Naive thymus-derived CD8-positive, alpha-beta T cell (primary cell): ENCODE measurements around the gene DENND1B. TPM values are rescaled to one million over a fixed set of nuclear protein-coding genes. Genes with fewer than 3 reads are reported as not detected.

Experiments used
- ATAC-seq, 2 donors: fragments of 150-1000 bp; cut with Tn5 transposase in 1 of 2; sonication (Bioruptor Pico), chemical (Tn5 transposase) in 1 of 2; 1 replicate in 1 of 2; 2 replicates in 1 of 2; pipeline ENCODE4 v1.10.0; 2021; ENCODE audit warnings: mild to moderate bottlenecking in 2 of 2, moderate library complexity in 2 of 2
- POLR2A ChIA-PET: fragments of 350-600 bp; sonication (Branson Sonifier 250); formaldehyde crosslinking; loops from one replicate; lab custom pipeline; 2021; ENCODE audit warnings: antibody characterized with exemption; lab: Charles Lee
- DNase-seq, 10 donors: peaks; one replicate each; pipeline versions ENCODE4 v3.0.0 to v3.0.0-alpha.2; 2020 to 2022
- H3K27ac Mint-ChIP-seq, 10 donors: one replicate each; pipeline ENCODE4 v1.8.0; 2020 to 2022; ENCODE audit warnings: mild to moderate bottlenecking in 10 of 10, mixed read lengths in 10 of 10, moderate library complexity in 4 of 10, inconsistent platforms in 1 of 10
- H3K27me3 Mint-ChIP-seq, 5 donors: one replicate each; pipeline ENCODE4 v1.8.0; 2021 to 2022; ENCODE audit warnings: mixed read lengths in 5 of 5
- H3K36me3 Mint-ChIP-seq, 3 donors: one replicate each; pipeline ENCODE4 v1.8.0; 2020 to 2022; ENCODE audit warnings: mixed read lengths in 3 of 3, mild to moderate bottlenecking in 2 of 3, inconsistent platforms in 1 of 3
- H3K4me1 Mint-ChIP-seq, 4 donors: one replicate each; pipeline ENCODE4 v1.8.0; 2021 to 2022; ENCODE audit warnings: mixed read lengths in 4 of 4
- H3K4me3 Mint-ChIP-seq, 10 donors: one replicate each; pipeline ENCODE4 v1.8.0; 2020 to 2022; ENCODE audit warnings: mild to moderate bottlenecking in 10 of 10, mixed read lengths in 10 of 10, moderate library complexity in 6 of 10, inconsistent platforms in 1 of 10
- H3K9me3 Mint-ChIP-seq, 9 donors: one replicate each; pipeline ENCODE4 v1.8.0; 2020 to 2022; ENCODE audit warnings: mixed read lengths in 9 of 9, mild to moderate bottlenecking in 3 of 9, inconsistent platforms in 1 of 9, moderate library complexity in 1 of 9
- polyA plus RNA-seq, 3 donors: library from polyadenylated mRNA; unstranded; fragments of 300-500 nt; fragmentation: Illumina TruSeq; gene quantifications; one replicate each; pipeline ENCODE4 v1.2.3, GENCODE V29; 2021
- total RNA-seq, 8 experiments: library from RNA in 2 of 8; stranded (reverse) in 2 of 8; gene quantifications; one replicate each; pipeline ENCODE4 v1.2.3 and lab custom pipeline; 2021 to 2026

DENND1B gene
- total and polyA plus RNA-seq, 5 experiments from 2014 or later: 5.5 to 14.0 (median 9.4) TPM

DNA sequence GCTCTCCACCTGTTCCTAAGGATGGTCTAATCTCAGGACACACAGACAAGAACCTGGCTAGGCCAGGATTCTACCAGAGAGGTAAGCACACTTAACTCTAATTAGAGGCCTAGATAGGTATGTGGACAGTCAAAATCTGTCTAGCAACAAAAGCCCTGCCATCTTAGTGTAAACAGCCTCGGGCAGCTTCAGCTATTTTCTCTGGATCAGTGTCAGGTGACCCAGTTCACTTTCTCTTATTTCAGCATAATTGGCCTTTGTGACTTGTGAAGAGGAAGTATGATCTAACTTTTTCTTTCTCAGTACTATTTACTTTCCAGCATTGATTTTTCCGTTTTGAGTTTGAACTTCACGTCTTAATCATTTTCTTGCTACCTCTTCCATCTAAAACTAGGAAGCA, 289.5 kb downstream of the DENND1B start:
- Mint-ChIP-seq H3K4me3 (no peak overlapping the region), H3K9me3 (peaks cover 0 to 9% (median 0%) of the 10 kb centered on the region in 9 donors), H3K36me3 (peaks cover 0 to 8% (median 0%) of the 10 kb centered on the region in 3 donors), H3K4me1 (peaks cover 4 to 14% (median 13%) of the 10 kb centered on the region in 4 donors), H3K27me3 (peaks cover 1 to 9% (median 5%) of the 10 kb centered on the region in 5 donors), H3K27ac (no peak overlapping the region)
- DNase-seq (no peak), ATAC-seq (no peak)
- POLR2A ChIA-PET: no interaction called here

DNA sequence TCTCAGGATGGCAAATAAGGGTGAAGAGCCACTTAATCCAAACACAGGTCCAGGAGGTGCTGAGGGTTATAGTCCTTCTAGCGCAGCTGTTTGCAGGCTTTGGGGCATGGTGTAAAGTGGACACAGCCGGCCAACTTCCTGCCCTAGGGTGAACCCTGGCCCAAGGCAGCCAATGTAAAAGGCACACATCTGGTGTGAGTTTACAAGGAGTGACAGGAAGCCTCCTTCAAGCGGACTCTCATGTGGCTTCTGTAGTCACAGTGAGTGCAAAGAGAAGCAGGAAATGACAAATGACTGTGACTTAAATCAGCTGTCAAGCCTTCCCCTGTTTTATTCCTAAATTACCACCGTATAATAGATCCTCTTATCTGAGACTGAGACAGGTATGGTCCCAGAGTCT, 294.2 kb downstream of the DENND1B start:
- peak overlapping the region in 6 of 10 donors; percentile 9 to 76 (median 40) for H3K27ac Mint-ChIP-seq
- POLR2A ChIA-PET: no interaction called here
- H3K4me1 Mint-ChIP-seq: peaks cover 4 to 20% (median 17%) of the 10 kb centered on the region in 4 donors
- ATAC-seq: peak; percentile 76 to 83
- DNase-seq: peak in 5 of 10 donors; percentile 4 to 42 (median 28)
- no peaks in the 10 kb centered on the region for H3K36me3 Mint-ChIP-seq
- peaks cover 0 to 7% (median 0%) of the 10 kb centered on the region in 5 donors for H3K27me3 Mint-ChIP-seq
- H3K4me3 Mint-ChIP-seq: peak overlapping the region in 7 of 10 donors; percentile 29 to 72 (median 67)
- H3K9me3 Mint-ChIP-seq: no peaks in the 10 kb centered on the region

DNA sequence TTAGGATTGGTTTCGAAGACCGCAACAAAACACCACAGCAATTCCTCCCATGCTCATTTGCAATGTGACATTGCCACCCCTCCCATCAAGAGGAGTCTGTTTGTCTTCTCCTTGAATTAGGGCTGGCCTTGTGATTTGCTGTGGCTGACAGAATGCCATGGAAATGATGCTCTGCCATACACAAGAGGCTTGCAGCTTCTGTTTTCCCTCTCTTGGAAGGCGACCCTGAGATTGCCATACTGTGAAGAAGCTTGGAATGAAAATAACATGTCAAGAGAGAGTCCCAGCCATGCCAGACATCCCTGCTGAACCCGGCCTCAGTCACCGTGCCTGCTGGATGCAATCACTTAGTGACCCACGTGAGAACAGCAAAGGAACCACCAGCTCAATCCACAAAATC, 294.8 kb downstream of the DENND1B start:
- Mint-ChIP-seq H3K4me3 (peak overlapping the region in 1 of 10 donors; percentile 26), H3K27ac (peak overlapping the region in 3 of 10 donors; percentile 25 to 43 (median 33)), H3K4me1 (peaks cover 6 to 20% (median 17%) of the 10 kb centered on the region in 4 donors)

DNA sequence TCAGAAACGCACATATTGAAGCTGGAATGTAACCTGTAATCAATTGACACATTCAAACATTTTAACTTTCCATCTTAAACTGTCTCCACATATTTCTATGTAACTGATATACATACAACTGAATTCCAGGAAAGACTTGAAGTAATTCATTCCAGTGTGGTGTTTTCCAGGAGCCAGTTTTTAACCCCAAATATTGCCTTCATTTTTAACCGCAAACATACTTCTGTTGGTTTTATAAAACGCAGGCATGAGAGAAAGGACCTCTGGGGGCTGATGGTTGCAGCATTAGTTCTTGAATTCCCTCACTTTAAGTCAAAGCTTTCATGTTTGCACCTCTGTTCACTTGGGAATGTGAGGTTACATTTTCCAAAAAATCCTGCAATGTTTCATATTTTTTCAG, 303.1 kb downstream of the DENND1B start:
- no peak overlapping the region for H3K27ac Mint-ChIP-seq
- ATAC-seq (no peak), DNase-seq (no peak)
- H3K27me3 Mint-ChIP-seq: peaks cover 1 to 11% (median 6%) of the 10 kb centered on the region in 5 donors
- POLR2A ChIA-PET: interaction anchor here (0.6 kb wide), 1 partner anchor 72 kb away, joined by 3 read pairs; no protein-coding TSS in a partner anchor
- peaks cover 0 to 7% (median 2%) of the 10 kb centered on the region in 4 donors for H3K4me1 Mint-ChIP-seq
- H3K9me3 Mint-ChIP-seq: no peaks in the 10 kb centered on the region
- H3K4me3 Mint-ChIP-seq: no peak overlapping the region
- no peaks in the 10 kb centered on the region for H3K36me3 Mint-ChIP-seq

More for the DNA sequence above, 294.8 kb downstream of the DENND1B start:
- POLR2A ChIA-PET: interaction anchor here (0.6 kb wide), 1 partner anchor 12 kb away, joined by 3 read pairs; no protein-coding TSS in a partner anchor
- H3K27me3 Mint-ChIP-seq: peaks cover 0 to 10% (median 0%) of the 10 kb centered on the region in 5 donors
- H3K36me3 Mint-ChIP-seq: no peaks in the 10 kb centered on the region
- no peaks in the 10 kb centered on the region for H3K9me3 Mint-ChIP-seq
- DNase-seq (no peak), ATAC-seq (no peak)

DNA sequence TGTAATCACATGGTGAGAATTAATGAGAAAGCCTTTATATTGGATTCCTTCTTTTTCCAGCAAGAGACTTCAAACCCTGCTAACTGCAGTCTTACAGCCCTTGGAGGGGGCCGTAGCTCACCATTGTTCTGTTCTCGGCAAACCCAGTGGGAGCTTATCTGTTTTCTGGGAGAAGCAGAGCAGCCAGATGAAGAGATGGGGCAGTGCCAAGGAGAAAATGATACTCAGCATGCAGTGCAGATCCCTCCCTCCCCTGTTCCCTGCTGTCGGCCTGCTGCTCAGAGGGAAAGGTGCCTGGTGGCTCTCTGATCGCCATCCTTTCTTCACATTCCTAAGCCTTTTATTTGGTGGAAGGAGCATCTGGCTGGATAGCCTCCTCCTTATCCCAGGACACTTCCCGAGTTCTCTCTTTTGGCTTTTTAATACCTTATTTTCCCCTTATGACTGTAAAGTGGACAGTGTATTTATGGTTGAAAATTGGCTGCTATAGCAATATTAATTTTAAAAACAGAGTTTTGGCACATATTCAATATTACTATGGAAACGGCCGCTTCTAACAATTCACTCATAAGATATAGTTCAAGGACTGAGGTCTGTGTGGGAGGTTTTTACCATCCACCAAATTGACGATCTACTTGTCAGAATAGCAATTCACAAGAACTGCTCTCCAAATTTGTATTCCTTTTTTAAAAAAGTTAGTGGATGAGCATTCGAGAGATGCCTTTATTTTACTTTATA, 303.9 kb downstream of the DENND1B start:
- H3K9me3 Mint-ChIP-seq: no peaks in the 10 kb centered on the region
- H3K27ac Mint-ChIP-seq: no peak overlapping the region
- ATAC-seq: no peak
- POLR2A ChIA-PET: no interaction called here
- no peak for DNase-seq
- H3K4me1 Mint-ChIP-seq: peaks cover 0 to 7% (median 2%) of the 10 kb centered on the region in 4 donors
- H3K27me3 Mint-ChIP-seq: peaks cover 1 to 11% (median 6%) of the 10 kb centered on the region in 5 donors
- no peak overlapping the region for H3K4me3 Mint-ChIP-seq
- H3K36me3 Mint-ChIP-seq: no peaks in the 10 kb centered on the region

DNA sequence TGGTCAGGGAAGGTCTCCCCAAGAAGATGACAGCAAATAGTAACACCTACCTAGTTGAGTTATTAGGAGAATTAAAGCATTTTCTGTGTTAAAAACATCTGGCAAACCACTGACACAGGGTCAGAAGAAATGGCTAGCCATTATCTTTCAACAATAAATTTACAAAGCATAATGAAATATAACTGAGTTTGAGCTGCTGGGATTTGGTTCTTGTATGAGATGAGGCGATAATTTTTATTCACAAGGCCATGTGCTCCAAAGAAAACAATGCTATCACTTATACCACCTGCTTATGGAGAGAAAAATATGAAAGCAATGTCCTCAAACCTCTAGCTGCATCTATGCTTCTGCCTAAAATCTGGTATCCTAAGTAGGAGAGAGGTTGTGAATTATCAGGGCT, 304.9 kb downstream of the DENND1B start:
- POLR2A ChIA-PET: no interaction called here
- H3K9me3 Mint-ChIP-seq: no peaks in the 10 kb centered on the region
- peak overlapping the region in 1 of 10 donors; percentile 45 for H3K27ac Mint-ChIP-seq
- H3K4me1 Mint-ChIP-seq: peaks cover 0 to 5% (median 2%) of the 10 kb centered on the region in 4 donors
- DNase-seq (no peak), ATAC-seq (no peak)
- H3K36me3 Mint-ChIP-seq: no peaks in the 10 kb centered on the region
- no peak overlapping the region for H3K4me3 Mint-ChIP-seq
- H3K27me3 Mint-ChIP-seq: peaks cover 0 to 10% (median 6%) of the 10 kb centered on the region in 5 donors

DNA sequence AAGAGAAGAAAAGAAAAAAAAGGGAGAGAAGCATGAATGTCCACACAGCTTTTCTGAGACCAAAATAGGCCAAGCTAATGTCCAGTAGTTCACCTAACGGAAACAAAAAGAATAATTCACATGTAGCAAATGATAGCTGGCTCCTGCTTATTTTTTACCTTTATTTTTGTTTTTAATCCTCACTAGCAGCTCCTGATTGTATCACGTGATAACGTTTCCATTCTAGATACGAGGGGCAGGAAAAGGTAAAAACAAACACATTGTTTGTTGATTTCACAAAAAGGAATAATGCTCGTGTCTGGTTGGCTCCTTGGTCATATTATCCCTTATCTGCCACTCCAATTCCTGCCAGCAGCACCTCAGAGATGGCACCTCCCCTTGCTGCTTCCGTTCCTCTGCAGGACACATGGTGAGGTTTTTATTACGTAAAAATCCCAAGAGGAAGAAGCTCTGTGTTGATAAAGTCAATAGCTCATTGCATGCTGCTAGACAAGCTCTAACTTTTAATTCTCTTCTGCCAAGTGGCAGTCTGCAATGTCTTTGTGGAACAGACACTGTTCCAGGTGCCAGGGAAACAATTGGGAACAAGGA, 305.6 kb downstream of the DENND1B start:
- H3K9me3 Mint-ChIP-seq: no peaks in the 10 kb centered on the region
- POLR2A ChIA-PET: no interaction called here

DNA sequence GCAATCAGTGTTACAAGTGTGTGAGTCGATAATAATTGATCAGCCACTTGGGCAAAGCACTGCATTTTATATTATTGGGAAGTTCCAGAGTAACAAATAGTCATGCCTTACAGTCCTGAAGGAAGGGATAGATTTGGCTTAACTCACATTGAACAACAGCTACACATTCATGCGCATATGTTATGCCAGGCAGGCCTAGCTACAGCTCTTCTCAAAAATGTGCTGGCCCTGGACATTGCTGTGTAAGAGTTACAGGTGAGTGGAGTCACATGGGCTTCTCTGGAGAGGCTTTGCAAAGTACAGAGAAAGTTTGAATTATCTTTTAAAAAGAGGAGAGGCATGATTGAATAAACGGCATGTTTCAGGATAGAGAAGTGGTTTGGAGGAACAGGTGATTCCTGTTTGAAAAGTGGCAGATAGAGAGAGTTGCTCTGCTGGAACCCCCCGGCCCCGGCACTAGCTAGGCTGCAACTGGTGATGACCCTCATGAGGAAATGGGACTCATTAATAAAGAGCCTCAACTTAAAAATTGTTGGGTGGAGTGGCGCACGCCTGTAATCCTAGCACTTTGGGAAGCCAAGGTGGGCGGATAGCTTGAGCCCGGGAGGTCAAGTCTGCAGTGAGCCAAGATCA, 306.6 kb downstream of the DENND1B start:
- DNase-seq: no peak
- no peak overlapping the region for H3K27ac Mint-ChIP-seq
- ATAC-seq: no peak
- H3K4me1 Mint-ChIP-seq: peaks cover 0 to 5% (median 2%) of the 10 kb centered on the region in 4 donors
- H3K9me3 Mint-ChIP-seq: no peaks in the 10 kb centered on the region
- H3K36me3 Mint-ChIP-seq: no peaks in the 10 kb centered on the region
- peaks cover 0 to 10% (median 6%) of the 10 kb centered on the region in 5 donors for H3K27me3 Mint-ChIP-seq
- no peak overlapping the region for H3K4me3 Mint-ChIP-seq
- POLR2A ChIA-PET: interaction anchor here (1.0 kb wide), 1 partner anchor 12 kb away, joined by 3 read pairs; no protein-coding TSS in a partner anchor

More for the DNA sequence above, 305.6 kb downstream of the DENND1B start:
- Mint-ChIP-seq H3K27ac (peak overlapping the region in 2 of 10 donors; percentile 45 to 46), H3K36me3 (no peaks in the 10 kb centered on the region), H3K4me3 (no peak overlapping the region), H3K4me1 (peaks cover 0 to 5% (median 2%) of the 10 kb centered on the region in 4 donors), H3K27me3 (peaks cover 0 to 10% (median 6%) of the 10 kb centered on the region in 5 donors)
- DNase-seq (no peak), ATAC-seq (no peak)

DNA sequence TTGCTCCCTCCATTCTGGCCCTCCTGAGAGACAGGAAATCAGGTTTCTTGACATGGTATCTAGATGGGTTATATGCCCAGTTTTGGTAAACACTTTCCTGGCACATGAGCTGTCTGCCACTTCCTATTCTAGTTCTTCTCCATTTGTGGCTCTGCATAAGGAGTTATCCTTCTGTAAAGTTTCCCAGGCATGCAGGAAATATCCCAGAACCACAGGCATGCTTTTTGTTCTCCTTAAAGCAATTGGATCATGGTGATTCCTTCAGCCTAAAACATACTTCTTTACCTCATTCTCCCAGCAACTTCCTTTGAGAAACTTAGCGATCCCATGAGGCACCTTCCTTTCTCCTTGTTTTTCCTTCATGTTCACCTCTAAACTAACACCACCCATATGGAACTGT, 307.4 kb downstream of the DENND1B start:
- DNase-seq: no peak
- H3K9me3 Mint-ChIP-seq: no peaks in the 10 kb centered on the region
- peak overlapping the region in 1 of 10 donors; percentile 75 for H3K27ac Mint-ChIP-seq
- ATAC-seq: no peak
- POLR2A ChIA-PET: interaction anchor here (1.0 kb wide), 1 partner anchor 12 kb away, joined by 3 read pairs; no protein-coding TSS in a partner anchor
- no peaks in the 10 kb centered on the region for H3K36me3 Mint-ChIP-seq
- peaks cover 0 to 5% (median 2%) of the 10 kb centered on the region in 4 donors for H3K4me1 Mint-ChIP-seq
- peaks cover 0 to 10% (median 6%) of the 10 kb centered on the region in 5 donors for H3K27me3 Mint-ChIP-seq
- H3K4me3 Mint-ChIP-seq: no peak overlapping the region

DNA sequence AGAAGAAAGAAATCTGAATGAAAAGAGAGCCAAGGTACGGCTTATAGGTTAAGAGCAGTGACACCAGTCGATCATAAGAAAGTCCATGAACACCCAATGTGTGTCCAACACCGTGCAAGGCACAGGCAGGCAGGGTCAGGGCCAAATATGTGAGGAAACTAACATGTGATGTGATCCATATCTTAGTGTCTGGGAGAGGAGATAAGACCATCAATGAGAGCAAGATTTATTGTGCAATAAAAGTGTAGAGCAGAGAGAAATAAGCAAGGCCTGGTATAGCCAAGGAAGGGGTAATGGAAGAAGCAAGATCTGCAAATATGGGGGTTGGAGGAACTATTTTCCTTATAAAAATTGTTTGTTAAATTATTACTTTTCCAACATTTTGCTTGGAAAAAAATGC, 308.5 kb downstream of the DENND1B start:
- no peak for DNase-seq
- no peak for ATAC-seq
- Mint-ChIP-seq H3K27me3 (peaks cover 0 to 10% (median 6%) of the 10 kb centered on the region in 5 donors), H3K27ac (peak overlapping the region in 1 of 10 donors; percentile 2), H3K36me3 (no peaks in the 10 kb centered on the region), H3K9me3 (no peaks in the 10 kb centered on the region), H3K4me3 (no peak overlapping the region), H3K4me1 (peaks cover 0 to 5% (median 2%) of the 10 kb centered on the region in 4 donors)
- POLR2A ChIA-PET: no interaction called here

DNA sequence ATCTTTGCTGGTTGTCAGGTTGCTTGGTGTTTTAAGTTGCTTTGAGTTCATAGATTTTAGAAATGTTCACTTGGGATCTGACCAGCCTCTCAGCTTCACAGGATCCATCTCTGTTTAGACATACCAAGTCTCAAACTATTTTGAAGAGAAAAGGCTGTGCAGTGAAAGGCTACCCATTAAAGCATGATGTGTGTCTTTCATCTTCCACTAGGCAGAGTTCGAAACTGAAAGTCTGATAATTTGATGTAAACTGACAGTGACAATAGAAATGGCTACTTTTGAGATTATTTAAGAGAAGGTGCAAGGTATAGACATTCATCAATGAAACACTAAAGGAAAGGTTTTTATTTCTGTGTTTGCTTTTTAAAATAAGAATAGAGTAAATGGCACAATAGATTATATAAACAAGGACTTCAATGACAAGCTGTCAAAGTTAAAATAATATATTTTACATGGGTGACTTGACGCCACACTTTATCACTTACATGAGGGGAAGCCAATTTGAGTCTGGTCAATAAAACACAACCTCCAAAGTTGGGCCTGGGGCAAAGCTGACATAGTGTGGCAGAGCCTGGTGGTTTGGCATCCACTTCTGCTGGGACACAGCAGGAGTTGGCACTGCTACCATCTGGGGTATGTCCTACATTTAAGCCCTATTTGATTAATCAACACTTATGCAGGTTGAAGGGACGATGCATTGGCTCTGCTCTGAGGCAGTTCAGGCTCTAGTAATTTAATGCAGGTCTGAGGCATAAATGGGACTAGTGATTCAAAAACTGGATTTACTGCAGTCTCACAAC, 309.6 kb downstream of the DENND1B start:
- no peaks in the 10 kb centered on the region for H3K9me3 Mint-ChIP-seq
- no peak for DNase-seq
- H3K4me3 Mint-ChIP-seq: no peak overlapping the region
- no peak overlapping the region for H3K27ac Mint-ChIP-seq
- H3K27me3 Mint-ChIP-seq: peaks cover 0 to 10% (median 6%) of the 10 kb centered on the region in 5 donors
- peaks cover 0 to 5% (median 2%) of the 10 kb centered on the region in 4 donors for H3K4me1 Mint-ChIP-seq
- POLR2A ChIA-PET: interaction anchor here (0.6 kb wide), 1 partner anchor 11 kb away, joined by 4 read pairs; no protein-coding TSS in a partner anchor
- no peaks in the 10 kb centered on the region for H3K36me3 Mint-ChIP-seq
- no peak for ATAC-seq

DNA sequence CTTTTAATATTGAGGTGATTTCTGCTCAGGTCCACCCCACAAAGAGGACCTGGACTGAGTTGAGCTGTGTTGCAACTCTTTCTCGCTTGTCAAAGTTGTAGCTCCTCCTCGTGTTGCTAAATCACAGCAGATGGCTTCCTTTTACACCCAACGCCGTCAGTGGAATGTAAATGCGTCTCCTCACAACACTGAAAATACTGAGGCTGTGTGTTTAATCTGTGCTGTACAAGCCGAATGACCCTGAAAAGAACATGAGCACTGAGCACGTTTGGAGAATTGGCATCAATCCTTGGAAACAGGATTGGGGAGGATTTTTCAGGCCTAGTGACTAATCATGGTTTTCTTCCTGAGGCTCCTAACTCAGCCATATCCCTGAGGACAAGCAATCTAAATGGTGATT, 311.2 kb downstream of the DENND1B start:
- DNase-seq (no peak), ATAC-seq (no peak)
- no peak overlapping the region for H3K4me3 Mint-ChIP-seq
- H3K4me1 Mint-ChIP-seq: no peaks in the 10 kb centered on the region
- POLR2A ChIA-PET: interaction anchor here (0.5 kb wide), 1 partner anchor 116 kb away, joined by 3 read pairs; no protein-coding TSS in a partner anchor
- no peaks in the 10 kb centered on the region for H3K9me3 Mint-ChIP-seq
- H3K27ac Mint-ChIP-seq: no peak overlapping the region
- H3K27me3 Mint-ChIP-seq: peaks cover 0 to 9% (median 3%) of the 10 kb centered on the region in 5 donors
- no peaks in the 10 kb centered on the region for H3K36me3 Mint-ChIP-seq
